Measurements from ENCODE around the gene DUSP5. TPM values are rescaled to one million over a fixed set of nuclear protein-coding genes. Genes with fewer than 3 reads are reported as not detected.

Gene DUSP5
- total RNA-seq, 4 donors from 2014 or later, result 12.4 to 27.9 (median 23.6) TPM

DNA sequence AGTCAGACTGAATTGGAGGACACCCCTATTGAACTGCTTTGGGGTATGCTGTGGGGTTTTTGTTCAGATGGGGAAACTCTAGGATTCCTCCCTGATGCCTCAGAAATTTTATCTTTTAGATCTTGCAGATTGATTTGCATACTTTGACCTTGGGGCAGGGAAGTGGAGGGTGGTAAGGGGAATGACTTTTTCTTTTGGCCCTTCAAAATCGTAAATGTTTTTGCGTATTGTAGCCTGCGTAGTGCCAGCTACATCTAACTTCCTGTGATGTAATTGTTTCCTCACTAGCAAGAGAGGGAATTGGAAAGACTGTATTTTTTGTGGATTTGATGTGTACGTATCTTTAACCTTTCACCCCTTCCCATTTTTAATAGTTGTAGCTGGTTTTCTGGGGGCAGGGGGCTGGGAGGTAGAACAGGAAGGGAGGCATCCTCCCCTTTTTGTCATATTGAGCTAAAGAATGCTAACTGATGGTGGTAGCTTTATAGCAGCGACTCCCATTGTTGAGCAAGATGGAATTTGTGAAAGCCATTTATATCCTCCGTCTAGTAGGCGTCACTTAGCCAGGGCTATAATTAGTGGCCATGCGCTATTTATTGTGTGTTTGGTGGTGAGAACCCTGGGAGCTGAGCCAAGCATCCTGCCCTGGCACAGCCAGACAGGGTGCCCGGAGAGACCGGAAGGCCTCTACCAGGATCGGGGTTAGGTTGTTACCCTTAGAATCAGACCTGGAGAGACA lies 11.3 kb downstream of the DUSP5 start:
- DNase-seq (ENCODE audit: low spot score in 2 of 2), result no peak
- Histone ChIP-seq H3K27ac (peak overlapping the region in 1 of 4 donors; percentile 18), H3K4me3 (no peak overlapping the region)

DNA sequence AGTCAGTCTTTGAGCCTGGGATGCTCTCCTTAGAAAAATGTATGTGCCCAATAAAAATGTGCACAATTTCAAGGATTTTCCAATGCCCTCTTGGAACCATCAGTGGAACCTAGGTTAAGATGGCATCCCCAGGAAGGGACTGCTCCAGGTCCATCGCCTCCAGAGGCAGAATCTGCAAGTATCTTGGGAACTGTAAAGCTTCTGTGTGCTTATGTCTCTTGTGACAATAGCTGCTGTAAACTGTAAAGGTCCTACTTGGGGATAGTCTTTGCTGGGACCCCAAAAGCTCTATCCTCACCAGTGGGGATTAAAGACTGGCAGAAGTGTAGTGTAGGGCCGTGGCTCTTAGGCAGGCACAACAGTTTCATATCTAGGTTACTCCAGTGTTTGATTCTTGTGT lies 11.9 kb downstream of the DUSP5 start:
- Histone ChIP-seq H3K27ac (no peak overlapping the region), H3K36me3 (peaks cover 0 to 45% (median 0%) of the 10 kb centered on the region in 3 donors)
- WGBS, 2 donors, result 89 to 96% methylated on average over 2 of the region's 2 CpGs

More for the DNA sequence above, 11.3 kb downstream of the DUSP5 start:
- 46 to 47% methylated on average over 11 of the region's 11 CpGs for WGBS, 2 donors
- peaks cover 0 to 16% (median 13%) of the 10 kb centered on the region in 4 donors for H3K4me1 ChIP-seq
- TF ChIP-seq, protein P1, sequence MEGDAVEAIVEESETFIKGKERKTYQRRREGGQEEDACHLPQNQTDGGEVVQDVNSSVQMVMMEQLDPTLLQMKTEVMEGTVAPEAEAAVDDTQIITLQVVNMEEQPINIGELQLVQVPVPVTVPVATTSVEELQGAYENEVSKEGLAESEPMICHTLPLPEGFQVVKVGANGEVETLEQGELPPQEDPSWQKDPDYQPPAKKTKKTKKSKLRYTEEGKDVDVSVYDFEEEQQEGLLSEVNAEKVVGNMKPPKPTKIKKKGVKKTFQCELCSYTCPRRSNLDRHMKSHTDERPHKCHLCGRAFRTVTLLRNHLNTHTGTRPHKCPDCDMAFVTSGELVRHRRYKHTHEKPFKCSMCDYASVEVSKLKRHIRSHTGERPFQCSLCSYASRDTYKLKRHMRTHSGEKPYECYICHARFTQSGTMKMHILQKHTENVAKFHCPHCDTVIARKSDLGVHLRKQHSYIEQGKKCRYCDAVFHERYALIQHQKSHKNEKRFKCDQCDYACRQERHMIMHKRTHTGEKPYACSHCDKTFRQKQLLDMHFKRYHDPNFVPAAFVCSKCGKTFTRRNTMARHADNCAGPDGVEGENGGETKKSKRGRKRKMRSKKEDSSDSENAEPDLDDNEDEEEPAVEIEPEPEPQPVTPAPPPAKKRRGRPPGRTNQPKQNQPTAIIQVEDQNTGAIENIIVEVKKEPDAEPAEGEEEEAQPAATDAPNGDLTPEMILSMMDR (IDR thresholded peaks at IDR 0.05), result no peak
- TF ChIP-seq EP300 (IDR thresholded peaks at IDR 0.05) (no peak), POLR2A (IDR thresholded peaks at IDR 0.05) (no peak)
- H3K27me3 ChIP-seq, result no peaks in the 10 kb centered on the region
- no peaks in the 10 kb centered on the region for H3K9me3 ChIP-seq
- H3K36me3 ChIP-seq, result peaks cover 0 to 45% (median 0%) of the 10 kb centered on the region in 3 donors

DNA sequence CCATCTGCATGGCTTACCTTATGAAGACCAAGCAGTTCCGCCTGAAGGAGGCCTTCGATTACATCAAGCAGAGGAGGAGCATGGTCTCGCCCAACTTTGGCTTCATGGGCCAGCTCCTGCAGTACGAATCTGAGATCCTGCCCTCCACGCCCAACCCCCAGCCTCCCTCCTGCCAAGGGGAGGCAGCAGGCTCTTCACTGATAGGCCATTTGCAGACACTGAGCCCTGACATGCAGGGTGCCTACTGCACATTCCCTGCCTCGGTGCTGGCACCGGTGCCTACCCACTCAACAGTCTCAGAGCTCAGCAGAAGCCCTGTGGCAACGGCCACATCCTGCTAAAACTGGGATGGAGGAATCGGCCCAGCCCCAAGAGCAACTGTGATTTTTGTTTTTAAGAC lies 12.4 kb downstream of the DUSP5 start:
- Histone ChIP-seq H3K27me3 (no peaks in the 10 kb centered on the region), H3K4me1 (peaks cover 0 to 5% (median 2%) of the 10 kb centered on the region in 4 donors), H3K27ac (no peak overlapping the region), H3K9me3 (no peaks in the 10 kb centered on the region), H3K36me3 (peaks cover 0 to 45% (median 0%) of the 10 kb centered on the region in 3 donors), H3K4me3 (no peak overlapping the region)
- TF ChIP-seq EP300 (IDR thresholded peaks at IDR 0.05), result no peak
- TF ChIP-seq POLR2A (IDR thresholded peaks at IDR 0.05), result no peak
- TF ChIP-seq, protein P1 (IDR thresholded peaks at IDR 0.05), result no peak
- DNase-seq (ENCODE audit: low spot score in 2 of 2), result no peak
- WGBS, 2 donors, result 94 to 96% methylated on average over 9 of the region's 9 CpGs

More for the DNA sequence above, 11.9 kb downstream of the DUSP5 start:
- no peaks in the 10 kb centered on the region for H3K27me3 ChIP-seq
- H3K9me3 ChIP-seq, result no peaks in the 10 kb centered on the region
- H3K4me1 ChIP-seq, result peaks cover 0 to 10% (median 7%) of the 10 kb centered on the region in 4 donors
- DNase-seq (ENCODE audit: low spot score in 2 of 2), result no peak
- TF ChIP-seq POLR2A (IDR thresholded peaks at IDR 0.05), result no peak
- no peak for TF ChIP-seq EP300 (IDR thresholded peaks at IDR 0.05)
- TF ChIP-seq, protein P1 (IDR thresholded peaks at IDR 0.05), result no peak
- no peak overlapping the region for H3K4me3 ChIP-seq

DNA sequence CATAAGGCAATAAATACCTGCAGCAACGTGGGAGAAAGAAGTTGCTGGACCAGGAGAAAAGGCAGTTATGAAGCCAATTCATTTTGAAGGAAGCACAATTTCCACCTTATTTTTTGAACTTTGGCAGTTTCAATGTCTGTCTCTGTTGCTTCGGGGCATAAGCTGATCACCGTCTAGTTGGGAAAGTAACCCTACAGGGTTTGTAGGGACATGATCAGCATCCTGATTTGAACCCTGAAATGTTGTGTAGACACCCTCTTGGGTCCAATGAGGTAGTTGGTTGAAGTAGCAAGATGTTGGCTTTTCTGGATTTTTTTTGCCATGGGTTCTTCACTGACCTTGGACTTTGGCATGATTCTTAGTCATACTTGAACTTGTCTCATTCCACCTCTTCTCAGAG lies 13.0 kb downstream of the DUSP5 start:
- Histone ChIP-seq H3K36me3 (peaks cover 0 to 45% (median 0%) of the 10 kb centered on the region in 3 donors), H3K4me3 (no peak overlapping the region), H3K4me1 (peaks cover 0 to 4% (median 0%) of the 10 kb centered on the region in 4 donors), H3K9me3 (no peaks in the 10 kb centered on the region), H3K27ac (no peak overlapping the region), H3K27me3 (no peaks in the 10 kb centered on the region)
- no peak for TF ChIP-seq POLR2A (IDR thresholded peaks at IDR 0.05)
- no peak for TF ChIP-seq EP300 (IDR thresholded peaks at IDR 0.05)
- TF ChIP-seq, protein P1 (IDR thresholded peaks at IDR 0.05), result no peak
- 88 to 89% methylated on average over 3 of the region's 3 CpGs for WGBS, 2 donors
- DNase-seq (ENCODE audit: low spot score in 2 of 2), result no peak

DNA sequence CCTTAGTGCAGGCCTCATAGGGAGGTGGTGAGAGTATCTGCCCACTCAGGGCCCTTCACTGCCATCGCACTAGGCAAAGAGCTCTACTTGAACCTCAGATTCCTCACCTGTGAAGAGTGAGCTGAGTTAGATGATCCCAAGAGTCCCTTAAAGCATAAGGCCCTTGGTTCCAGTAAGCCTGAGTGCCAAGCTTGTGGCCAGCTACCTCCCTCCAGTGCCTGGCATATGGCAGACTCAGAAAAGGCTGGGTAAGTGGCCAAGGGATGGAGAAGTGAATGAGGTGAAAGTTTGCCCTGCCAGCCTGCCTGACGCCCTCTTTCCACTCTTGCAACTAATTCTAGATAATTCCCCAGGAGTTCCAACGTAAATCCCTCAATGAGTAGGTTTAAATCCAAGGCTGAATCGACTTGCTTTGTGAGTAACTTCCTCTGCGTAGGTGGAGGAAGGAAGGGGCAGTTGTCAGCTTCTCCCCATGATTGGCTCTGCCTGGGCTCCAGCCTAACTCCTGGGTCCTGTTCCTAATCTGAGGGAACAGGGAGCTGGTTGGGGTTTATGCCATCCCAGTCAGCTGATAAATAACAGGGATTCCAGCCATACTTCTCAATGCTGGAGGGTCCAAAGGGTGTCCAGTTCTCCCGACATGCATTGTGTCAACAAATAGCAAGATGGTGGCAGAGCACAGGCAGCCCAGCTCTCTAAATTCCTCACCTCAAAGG lies 14.2 kb downstream of the DUSP5 start:
- Histone ChIP-seq H3K27me3 (no peaks in the 10 kb centered on the region), H3K27ac (no peak overlapping the region), H3K9me3 (no peaks in the 10 kb centered on the region), H3K4me3 (no peak overlapping the region), H3K36me3 (peaks cover 0 to 45% (median 0%) of the 10 kb centered on the region in 3 donors), H3K4me1 (peaks cover 0 to 4% (median 0%) of the 10 kb centered on the region in 4 donors)
- TF ChIP-seq, protein P1 (IDR thresholded peaks at IDR 0.05), result no peak
- TF ChIP-seq POLR2A (IDR thresholded peaks at IDR 0.05) (no peak), EP300 (IDR thresholded peaks at IDR 0.05) (no peak)
- 73 to 75% methylated on average over 6 of the region's 6 CpGs for WGBS, 2 donors
- no peak for DNase-seq (ENCODE audit: low spot score in 2 of 2)

Measured in tibial nerve (tissue), 4 donors.